Limb (tissue), 2 donors: ENCODE measurements around the gene ZNF296.

ENCODE experiments used
- DNase-seq, 2 donors: peaks; one replicate each; pipeline ENCODE4 v3.0.0-alpha.2; 2016; ENCODE audit errors: extremely low spot score in 2 of 2

The ZNF296 gene

DNA sequence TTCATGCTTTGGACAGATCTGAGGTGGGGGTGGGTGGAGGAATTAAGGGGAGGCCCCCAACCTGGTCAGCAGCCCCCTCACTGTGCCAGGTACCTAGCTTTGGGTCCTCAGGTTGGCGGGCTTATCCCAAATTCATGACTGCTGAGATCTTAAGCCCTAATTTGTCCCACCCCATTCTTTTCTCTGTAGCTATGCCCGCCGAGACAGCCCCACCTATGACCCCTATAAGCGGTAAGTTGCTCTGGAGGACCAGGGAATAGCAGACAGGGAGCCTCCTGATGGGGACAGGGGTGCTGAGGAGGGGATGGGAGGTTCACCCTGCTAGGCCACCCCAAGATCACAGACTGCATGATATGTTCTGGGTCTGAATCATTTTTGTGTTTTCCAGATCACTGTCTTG is 14.3 kb downstream of the ZNF296 start:
- no peak for DNase-seq

GRCh38 chr19:45059258-45059965 is 16.9 kb downstream of the ZNF296 start:
- peak; percentile 30 to 75 for DNase-seq

DNA sequence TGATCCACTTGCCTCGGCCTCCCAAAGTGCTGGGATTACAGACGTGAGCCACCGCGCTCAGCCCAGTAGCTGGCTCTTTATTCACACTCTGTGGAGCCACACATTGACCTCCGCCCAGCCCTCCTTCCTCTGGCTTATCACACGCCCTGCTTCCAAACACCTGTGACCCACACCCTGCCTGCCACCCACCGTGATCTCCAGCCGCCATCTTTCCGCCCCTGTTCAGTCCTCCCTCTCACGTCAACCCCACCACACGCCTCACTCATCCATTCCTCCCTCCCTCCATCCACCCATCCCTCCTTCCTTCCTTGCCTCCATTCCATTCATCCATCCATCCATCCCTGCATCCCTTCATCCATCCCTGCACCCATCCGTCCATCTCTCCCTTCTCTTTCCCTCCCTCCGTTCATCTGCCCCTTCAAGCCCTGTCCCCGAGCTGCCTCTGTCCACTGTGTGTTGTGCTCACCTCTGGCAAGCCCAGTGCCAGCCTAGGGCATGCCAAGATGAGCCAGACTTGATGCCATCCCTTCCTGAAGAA is 17.6 kb downstream of the ZNF296 start:
- no peak for DNase-seq

- no peak for DNase-seq
Observed at GRCh38 chr19:45057444-45057843, 18.8 kb downstream of the ZNF296 start.

GRCh38 chr19:45056831-45057230 is 19.4 kb downstream of the ZNF296 start:
- no peak for DNase-seq

DNA sequence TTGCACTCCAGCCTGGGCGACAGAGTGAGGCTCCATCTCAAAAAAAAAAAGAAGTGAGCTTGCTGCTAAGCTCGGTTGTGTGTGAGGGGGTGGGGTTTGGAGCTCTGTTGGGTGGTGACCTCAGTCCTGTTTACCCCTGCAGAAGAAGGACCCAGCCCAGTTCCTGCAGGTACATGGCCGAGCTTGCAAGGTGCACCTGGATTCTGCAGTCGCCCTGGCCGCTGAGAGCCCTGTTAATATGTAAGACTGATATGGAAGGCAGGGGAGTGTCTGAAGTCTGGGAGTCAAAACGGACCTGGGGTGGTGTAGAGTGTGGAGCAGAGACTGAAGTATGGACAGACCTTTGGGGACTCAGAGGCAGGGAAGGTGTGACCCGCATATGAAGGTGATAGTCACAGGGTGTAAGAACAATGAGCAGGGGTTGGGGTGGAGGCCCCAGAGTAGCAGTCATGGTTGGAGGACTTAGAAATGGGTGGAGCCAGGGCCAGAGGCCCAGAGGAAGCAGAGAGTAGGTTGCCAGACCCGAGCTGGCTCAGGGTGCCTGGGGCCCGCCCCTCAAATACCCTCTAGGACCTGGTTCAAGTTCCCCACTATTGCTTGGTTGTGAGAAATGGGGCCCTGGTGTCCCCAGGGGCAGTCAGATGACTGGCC is 24.2 kb downstream of the ZNF296 start:
- DNase-seq = no peak

DNA sequence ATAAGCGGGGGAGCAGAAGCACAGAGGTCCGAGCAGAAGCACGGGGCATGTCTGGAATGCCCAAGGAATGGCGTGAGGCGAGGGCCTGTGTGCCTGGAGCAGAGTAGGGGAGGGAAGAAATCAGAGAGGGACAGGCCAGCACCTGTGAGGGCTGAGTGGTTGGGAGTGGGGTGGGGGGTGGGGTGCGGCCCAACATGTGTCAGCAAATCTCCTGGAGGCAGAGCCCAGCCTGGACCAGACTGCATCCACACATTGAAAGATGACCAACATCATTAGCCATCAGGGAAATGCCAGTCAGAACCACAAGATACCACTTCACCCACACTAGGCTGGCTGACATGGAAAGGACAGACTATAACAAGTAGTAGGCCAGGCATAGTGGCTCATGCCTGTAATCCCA is 26.2 kb downstream of the ZNF296 start:
- DNase-seq = no peak

DNA sequence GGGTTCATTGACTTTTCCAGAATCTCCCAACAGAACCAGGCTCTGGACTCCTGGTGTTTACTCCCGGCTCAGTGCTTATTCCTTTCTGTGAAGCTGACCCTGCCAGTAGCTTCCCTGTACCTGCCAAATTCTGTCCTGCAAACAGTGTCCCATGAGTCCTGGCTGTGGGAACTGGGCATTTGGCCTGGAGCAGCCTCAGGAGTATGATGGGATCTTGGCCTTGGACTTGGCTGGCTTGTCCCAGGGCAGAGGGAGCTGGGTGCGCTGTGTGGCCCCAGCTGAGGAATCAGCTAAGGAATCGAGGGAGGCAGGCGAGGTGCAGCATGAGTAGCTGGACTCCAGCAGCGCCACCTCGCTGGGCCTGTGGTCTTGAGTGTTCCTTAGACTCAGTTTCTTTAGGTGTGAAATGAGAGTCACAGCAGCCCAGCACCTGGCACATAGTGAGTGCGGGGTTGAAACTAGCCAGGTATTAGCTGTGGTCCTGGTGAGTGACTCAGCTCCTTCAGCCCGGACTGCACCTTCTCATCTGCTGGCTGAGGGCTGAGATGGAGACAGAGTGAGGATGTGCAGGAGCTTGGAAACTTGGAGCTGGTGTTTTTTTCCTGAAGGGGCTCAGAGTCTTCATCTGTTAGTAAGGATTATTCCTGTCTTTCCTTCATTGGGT is 27.1 kb downstream of the ZNF296 start:
- DNase-seq = no peak

- no peak for DNase-seq
Observed at GRCh38 chr19:45047188-45047797, 29.0 kb downstream of the ZNF296 start.

DNA sequence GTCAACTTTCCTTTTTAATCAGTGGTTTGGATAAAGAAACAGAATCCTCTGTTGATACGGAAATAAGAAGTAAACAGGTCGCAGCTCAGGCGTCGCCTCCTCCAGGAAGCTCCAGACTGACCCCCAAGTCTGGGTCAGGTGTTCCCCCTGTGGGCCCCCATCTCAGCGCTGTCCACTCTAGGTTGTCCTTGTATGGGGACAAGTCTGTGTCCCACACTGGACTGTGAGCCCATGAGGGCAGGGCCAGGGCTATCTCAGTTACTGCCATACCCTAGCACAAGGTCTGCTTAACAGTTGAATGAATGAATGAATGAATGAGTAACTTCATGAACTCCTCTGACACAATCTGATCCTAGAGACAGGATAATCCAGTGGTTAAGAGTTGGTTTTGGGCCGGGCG is 29.9 kb downstream of the ZNF296 start:
- no peak for DNase-seq

DNA sequence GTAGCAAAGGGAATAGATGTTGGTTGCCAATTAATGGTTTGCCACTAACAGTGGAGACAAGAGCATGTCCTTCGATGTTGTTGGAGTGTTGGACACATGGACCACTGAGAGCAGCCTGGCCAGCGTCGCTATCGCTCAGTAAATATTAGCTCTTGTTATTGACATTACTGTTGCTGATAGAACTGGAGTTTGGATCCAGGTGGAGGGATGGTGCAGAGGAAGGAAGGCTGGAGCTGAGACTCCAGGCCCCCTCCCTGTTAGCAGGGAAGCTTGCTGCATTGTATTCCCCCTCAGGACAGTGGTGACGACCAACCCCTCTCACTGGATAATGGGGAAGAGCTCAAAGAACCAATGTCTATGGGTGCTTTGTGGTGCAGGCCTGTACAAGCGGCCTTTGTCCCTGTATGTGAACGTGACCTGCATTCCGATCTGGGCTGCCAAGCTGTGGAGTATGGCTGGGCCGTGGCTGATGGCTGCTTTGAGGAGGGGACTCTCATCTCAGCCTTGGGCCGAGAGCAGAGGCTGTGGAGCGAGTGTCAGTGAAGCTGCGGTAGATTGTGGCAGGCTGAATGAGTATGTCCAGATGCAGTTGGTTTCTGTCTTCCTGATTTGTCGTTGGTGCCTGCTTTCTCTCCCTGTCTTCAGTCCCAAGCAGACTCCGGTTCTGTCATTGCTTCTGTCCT is 30.5 kb downstream of the ZNF296 start:
- no peak for DNase-seq

DNA sequence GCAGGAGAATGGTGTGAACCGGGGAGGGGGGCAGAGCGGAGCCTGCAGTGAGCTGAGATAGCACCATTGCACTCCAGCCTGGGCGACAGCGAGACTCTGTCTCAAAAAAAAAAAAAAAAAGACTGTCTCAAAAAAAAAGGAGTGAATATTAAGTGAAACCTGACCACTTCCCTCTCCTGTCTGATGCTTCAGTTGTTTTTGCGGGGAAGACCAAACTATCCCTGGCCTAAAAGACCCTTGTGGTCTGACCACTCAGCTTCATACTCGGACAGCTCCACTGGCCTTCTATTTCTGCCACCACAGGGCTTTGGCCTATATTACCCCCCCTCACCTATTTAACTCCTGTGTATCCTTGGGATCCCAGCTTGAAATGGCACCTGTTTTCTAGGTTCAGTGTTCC is 35.2 kb downstream of the ZNF296 start:
- DNase-seq = no peak

DNA sequence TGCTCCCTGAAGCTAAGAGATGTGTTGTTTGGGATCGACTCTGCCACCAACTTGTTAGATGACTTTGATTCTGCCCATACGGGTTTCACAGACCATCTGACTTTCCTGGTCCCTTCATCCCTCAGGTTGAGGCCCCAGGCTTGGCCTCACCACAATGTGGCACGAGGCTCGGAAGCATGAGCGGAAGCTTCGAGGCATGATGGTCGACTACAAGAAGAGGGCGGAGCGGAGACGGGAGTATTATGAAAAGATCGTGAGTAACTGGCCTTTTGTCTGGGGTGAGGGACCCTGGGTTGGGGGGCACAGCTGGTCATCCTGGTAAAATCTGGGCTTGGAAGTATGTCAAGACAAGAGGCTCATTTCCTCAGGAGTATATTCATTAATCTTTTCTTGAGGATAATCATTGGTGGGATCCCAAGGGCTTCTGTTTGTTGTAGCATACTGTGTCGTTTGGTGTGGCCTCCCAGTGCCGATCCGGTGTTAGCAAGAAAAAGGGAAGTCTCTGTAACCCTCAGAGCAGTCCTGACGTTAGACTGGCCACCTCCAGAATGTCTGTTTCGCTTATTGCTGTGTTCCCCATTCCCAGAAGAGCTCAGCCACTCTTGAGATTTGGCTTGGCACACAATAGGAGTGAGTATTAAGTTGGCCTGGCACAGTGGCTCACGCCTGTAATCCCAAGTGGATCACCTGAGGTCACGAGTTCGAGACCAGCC is 36.1 kb downstream of the ZNF296 start:
- no peak for DNase-seq

GRCh38 chr19:45038931-45039893 is 37.1 kb downstream of the ZNF296 start, which contains the start of gene CLASRP:
Gene CLASRP (plus strand): TSS chr19:45039045. CDS start chr19:45040213, 1,168 bp downstream.
- DNase-seq = peak; percentile 91 to 94

- no peak for DNase-seq
Observed at GRCh38 chr19:45037393-45038169, 38.7 kb downstream of the ZNF296 start.

DNA sequence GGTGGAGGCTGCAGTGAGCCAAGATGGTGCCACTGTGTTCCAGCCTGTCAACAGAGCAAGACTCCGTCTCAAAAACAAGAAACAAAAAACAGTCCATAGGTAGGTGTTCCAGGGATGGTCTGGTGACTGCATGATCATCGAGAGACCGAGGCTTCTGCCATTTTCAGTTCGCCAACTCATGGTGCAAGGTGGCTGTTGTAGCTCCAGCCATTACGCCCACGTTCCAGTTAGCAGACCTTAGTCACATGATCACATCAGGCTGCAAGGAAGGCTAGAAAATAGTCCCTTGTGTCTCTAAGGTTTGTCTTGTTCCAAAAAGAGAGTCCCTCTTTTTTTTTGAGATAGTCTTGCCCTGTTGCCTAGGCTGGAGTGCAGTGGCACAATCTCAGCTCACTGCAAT is 40.5 kb downstream of the ZNF296 start:
- DNase-seq = no peak

DNA sequence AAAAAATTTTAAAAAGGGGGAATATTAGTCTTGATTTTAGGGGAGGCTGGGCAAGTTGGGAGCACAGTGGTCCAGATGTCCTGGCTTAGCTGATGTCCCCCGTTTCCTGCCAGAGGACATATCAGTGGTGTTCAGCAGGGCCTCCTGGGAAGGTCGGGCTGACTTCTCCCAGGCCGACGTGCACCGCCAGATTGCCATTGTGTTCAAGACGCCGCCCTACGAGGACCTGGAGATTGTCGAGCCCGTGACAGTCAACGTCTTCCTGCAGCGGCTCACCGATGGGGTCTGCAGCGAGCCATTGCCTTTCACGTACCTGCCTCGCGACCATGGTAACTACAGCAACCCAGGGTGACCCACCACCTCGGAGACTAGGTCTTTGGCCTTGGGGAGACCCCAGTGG is 43.9 kb downstream of the ZNF296 start:
- no peak for DNase-seq

GRCh38 chr19:45030825-45031224 is 45.5 kb downstream of the ZNF296 start:
- DNase-seq = no peak

- no peak for DNase-seq
Observed at GRCh38 chr19:45027371-45027770, 48.9 kb downstream of the ZNF296 start.
